Left lung (tissue), 10 donors: ENCODE results near the gene OSBPL6. TPM values are rescaled to one million over a fixed set of nuclear protein-coding genes. Genes with fewer than 3 reads are reported as not detected.

Source experiments
- ATAC-seq: fragments of 200-7000 bp; cut with Tn5 transposase; one replicate; pipeline ENCODE4 v1.9.1; 2020; ENCODE audit warnings: moderate library complexity
- DNase-seq, 4 donors: peaks; one replicate each; pipeline ENCODE4 v3.0.0-alpha.2; 2013 to 2020
- H3K27ac ChIP-seq, 2 donors: fragments of 200-600 bp; sonication (generic) in 1 of 2; one replicate each; pipeline versions ENCODE4 v1.5.0 to v1.8.0; 2020 to 2021
- H3K27me3 ChIP-seq, 2 donors: fragments of 200-600 bp; sonication (generic) in 1 of 2; one replicate each; pipeline versions ENCODE4 v1.5.0 to v1.8.0; 2020 to 2021
- H3K36me3 ChIP-seq, 2 donors: fragments of 200-600 bp; sonication (generic) in 1 of 2; one replicate each; pipeline versions ENCODE4 v1.5.0 to v1.8.0; 2020 to 2021
- H3K4me1 ChIP-seq, 2 donors: fragments of 200-600 bp; one replicate each; pipeline ENCODE4 v1.8.0; 2021
- H3K4me3 ChIP-seq, 2 donors: fragments of 200-600 bp; sonication (generic) in 1 of 2; one replicate each; pipeline versions ENCODE4 v1.5.0 to v1.8.0; 2020 to 2021; ENCODE audit warnings: mild to moderate bottlenecking in 1 of 2
- H3K9me3 ChIP-seq, 2 donors: fragments of 200-600 bp; sonication (generic) in 1 of 2; one replicate each; pipeline versions ENCODE4 v1.5.0 to v1.8.0; 2020 to 2021
- intact Hi-C, 2 donors: fragments of 100-400 bp; cut with DNase I; formaldehyde crosslinking; loops; one replicate each; pipeline versions ENCODE4 v1.11.2 to v1.14.2; 2022
- polyA plus RNA-seq, 6 donors: library from polyadenylated mRNA; unstranded; fragments of 120-200 nt; gene quantifications; one replicate each; pipeline ENCODE4 v1.2.1, GENCODE V29; 2013; ENCODE audit not compliant: insufficient read length in 6 of 6
- total RNA-seq, 2 donors: library from RNA; stranded (reverse); fragmentation: NEBNext Ultra II Directional; extraction: Animal tissue kit (Norgen Biotek cat#: 25700); gene quantifications; one replicate each; pipeline ENCODE4 v1.2.1, GENCODE V29; 2021
- TF ChIP-seq, protein P1 (sequence below), 2 donors: fragments of 200-600 bp; sonication (generic) in 1 of 2; IDR thresholded peaks; one replicate each; pipeline versions ENCODE4 v1.5.0 to v1.8.0; 2021; ENCODE audit warnings: antibody characterized with exemption in 2 of 2
- donor health status: DM: no; HTN: yes; CAD: no.
- donor health status: DM: no; HTN: no; CAD: no.

Gene OSBPL6
- total and polyA plus RNA-seq, 8 donors: 2.9 to 6.0 (median 4.9) TPM

DNA sequence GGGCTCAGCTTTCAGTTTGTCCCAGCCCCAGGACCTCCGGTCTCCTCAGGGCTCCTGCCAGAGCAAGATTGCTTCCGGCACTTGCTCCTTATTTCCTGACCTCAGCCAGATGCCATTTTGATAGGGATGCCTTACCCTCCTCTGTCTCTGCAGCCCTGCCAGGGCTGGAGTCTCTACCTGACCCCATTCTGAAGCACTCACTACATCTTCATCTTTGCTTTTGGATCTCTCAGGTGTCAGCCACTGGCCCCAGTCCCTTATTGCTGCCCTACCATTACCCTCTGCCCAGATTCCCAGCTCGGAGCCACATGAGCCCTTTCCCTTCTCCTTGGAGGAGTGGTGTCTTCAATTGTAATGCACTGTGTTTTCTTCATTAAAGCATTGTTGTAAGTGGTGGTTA, 17.1 kb downstream of the OSBPL6 start:
- no peak for ATAC-seq
- Histone ChIP-seq H3K4me1 (no peaks in the 10 kb centered on the region), H3K27me3 (no peaks in the 10 kb centered on the region), H3K36me3 (no peaks in the 10 kb centered on the region), H3K4me3 (no peak overlapping the region), H3K27ac (no peak overlapping the region), H3K9me3 (no peaks in the 10 kb centered on the region)
- intact Hi-C loops: no loop called here
- DNase-seq: no peak
- TF ChIP-seq, protein P1, sequence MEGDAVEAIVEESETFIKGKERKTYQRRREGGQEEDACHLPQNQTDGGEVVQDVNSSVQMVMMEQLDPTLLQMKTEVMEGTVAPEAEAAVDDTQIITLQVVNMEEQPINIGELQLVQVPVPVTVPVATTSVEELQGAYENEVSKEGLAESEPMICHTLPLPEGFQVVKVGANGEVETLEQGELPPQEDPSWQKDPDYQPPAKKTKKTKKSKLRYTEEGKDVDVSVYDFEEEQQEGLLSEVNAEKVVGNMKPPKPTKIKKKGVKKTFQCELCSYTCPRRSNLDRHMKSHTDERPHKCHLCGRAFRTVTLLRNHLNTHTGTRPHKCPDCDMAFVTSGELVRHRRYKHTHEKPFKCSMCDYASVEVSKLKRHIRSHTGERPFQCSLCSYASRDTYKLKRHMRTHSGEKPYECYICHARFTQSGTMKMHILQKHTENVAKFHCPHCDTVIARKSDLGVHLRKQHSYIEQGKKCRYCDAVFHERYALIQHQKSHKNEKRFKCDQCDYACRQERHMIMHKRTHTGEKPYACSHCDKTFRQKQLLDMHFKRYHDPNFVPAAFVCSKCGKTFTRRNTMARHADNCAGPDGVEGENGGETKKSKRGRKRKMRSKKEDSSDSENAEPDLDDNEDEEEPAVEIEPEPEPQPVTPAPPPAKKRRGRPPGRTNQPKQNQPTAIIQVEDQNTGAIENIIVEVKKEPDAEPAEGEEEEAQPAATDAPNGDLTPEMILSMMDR (IDR thresholded peaks at IDR 0.05): no peak

DNA sequence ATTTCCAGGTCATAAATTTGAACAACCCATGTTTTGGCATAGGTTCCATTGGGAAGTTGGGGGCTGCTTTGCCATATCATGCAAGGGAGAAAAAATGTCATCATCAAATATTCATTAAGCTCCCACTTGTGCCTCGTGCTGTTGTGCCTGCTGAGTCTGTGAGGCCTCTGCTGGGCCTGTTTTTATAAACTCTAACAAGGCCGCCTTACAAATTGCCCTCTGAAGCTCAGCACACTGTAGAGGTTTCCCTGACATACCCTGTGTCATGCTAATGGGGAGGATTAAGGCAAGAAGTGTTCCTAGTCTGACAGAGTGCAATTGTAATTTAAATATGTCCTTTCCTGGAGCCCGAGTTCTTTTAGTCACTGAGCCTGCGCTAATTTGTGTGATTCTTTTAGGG, 17.6 kb downstream of the OSBPL6 start:
- no peak overlapping the region for H3K27ac ChIP-seq
- no peaks in the 10 kb centered on the region for H3K9me3 ChIP-seq
- no peaks in the 10 kb centered on the region for H3K27me3 ChIP-seq
- no peaks in the 10 kb centered on the region for H3K4me1 ChIP-seq
- DNase-seq: no peak
- intact Hi-C loops: no loop called here
- H3K36me3 ChIP-seq: no peaks in the 10 kb centered on the region
- no peak for ATAC-seq
- TF ChIP-seq, protein P1 (IDR thresholded peaks at IDR 0.05): no peak
- H3K4me3 ChIP-seq: no peak overlapping the region

DNA sequence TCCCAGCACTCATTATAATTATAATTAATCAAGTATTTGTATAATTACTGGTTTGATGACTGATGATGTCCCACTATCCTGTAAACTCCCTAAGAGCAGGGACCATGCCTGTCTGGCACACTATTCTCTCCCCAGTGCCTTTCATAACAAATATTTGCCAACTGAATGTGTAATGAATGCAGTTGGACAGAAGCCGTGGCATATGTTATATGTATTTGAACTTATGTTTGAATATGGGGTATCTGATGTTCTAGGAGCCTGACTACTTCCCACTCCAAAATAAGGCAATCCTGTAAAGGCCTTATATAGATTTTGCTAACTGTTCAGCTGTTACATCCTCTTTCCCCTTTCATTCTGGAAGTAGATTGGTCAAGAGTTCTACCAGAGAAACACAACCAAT, 19.7 kb downstream of the OSBPL6 start:
- no peak for ATAC-seq
- Histone ChIP-seq H3K27ac (no peak overlapping the region), H3K27me3 (no peaks in the 10 kb centered on the region), H3K36me3 (no peaks in the 10 kb centered on the region), H3K4me3 (no peak overlapping the region), H3K9me3 (no peaks in the 10 kb centered on the region), H3K4me1 (no peaks in the 10 kb centered on the region)
- TF ChIP-seq, protein P1 (IDR thresholded peaks at IDR 0.05): no peak
- intact Hi-C loops: no loop called here
- DNase-seq: no peak

DNA sequence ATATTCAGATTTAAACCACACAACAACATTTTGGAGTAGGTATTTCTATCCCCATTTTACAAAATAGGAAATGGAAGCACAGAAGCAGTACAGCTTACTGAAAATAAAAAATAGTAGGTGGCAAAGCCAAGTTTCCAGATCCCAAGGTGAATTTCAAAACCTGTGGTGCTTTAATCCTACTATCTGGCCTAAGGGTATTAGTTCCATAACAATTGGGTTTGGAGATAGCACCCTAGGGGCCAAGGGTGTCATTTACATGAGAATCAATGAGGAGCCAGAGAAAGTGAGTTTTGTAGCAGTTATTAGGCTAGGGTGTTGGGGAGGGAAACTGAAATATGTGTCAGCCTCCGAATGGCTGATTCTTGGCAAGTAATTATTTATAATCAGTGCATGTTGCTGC, 24.9 kb downstream of the OSBPL6 start:
- H3K4me3 ChIP-seq: no peak overlapping the region
- ATAC-seq: no peak
- H3K27ac ChIP-seq: no peak overlapping the region
- intact Hi-C loops: no loop called here
- no peaks in the 10 kb centered on the region for H3K36me3 ChIP-seq
- TF ChIP-seq, protein P1 (IDR thresholded peaks at IDR 0.05): no peak
- no peaks in the 10 kb centered on the region for H3K4me1 ChIP-seq
- no peaks in the 10 kb centered on the region for H3K9me3 ChIP-seq
- no peaks in the 10 kb centered on the region for H3K27me3 ChIP-seq
- no peak for DNase-seq

DNA sequence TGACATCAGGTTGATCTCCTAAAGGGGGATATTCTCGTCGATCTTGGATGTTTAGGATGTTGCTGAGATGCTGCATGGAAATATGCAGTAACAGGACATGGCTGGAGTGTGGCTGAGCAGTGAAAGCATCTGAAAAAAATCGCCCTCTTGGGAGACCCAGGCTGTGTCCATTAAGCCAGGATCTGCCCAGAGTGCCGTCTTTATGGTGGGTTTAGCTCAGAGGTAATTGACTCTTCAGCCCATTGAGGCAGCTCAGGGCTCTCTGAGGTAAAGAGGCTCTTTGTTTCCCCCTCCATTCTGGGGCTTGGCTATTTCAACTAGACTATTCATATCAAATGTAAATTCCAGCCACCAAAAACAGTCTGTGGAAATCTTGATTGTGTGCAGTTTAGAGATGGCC, 26.5 kb downstream of the OSBPL6 start:
- no peak for DNase-seq
- Histone ChIP-seq H3K9me3 (no peaks in the 10 kb centered on the region), H3K27me3 (no peaks in the 10 kb centered on the region), H3K27ac (no peak overlapping the region), H3K4me3 (no peak overlapping the region), H3K4me1 (no peaks in the 10 kb centered on the region), H3K36me3 (no peaks in the 10 kb centered on the region)
- no peak for ATAC-seq
- TF ChIP-seq, protein P1 (IDR thresholded peaks at IDR 0.05): no peak
- intact Hi-C loops: no loop called here
